Endothelial cell (in vitro differentiated cells): ENCODE results near the gene AGBL4. TPM values are rescaled to one million over a fixed set of nuclear protein-coding genes. Genes with fewer than 3 reads are reported as not detected.

Experiments
- DNase-seq: peaks from one replicate; pipeline ENCODE4 v3.0.0; 2021; ENCODE audit warnings: low spot score
- H3K27ac Mint-ChIP-seq: one replicate; pipeline ENCODE4 v1.8.0; 2021; ENCODE audit warnings: mixed read lengths, inconsistent platforms; ENCODE audit not compliant: unreplicated experiment
- H3K27me3 Mint-ChIP-seq: one replicate; pipeline ENCODE4 v1.8.0; 2021; ENCODE audit warnings: mild to moderate bottlenecking, moderate library complexity, mixed read lengths, inconsistent platforms; ENCODE audit not compliant: unreplicated experiment
- H3K36me3 Mint-ChIP-seq: one replicate; pipeline ENCODE4 v1.8.0; 2021; ENCODE audit warnings: mild to moderate bottlenecking, low read depth, mixed read lengths, inconsistent platforms; ENCODE audit not compliant: unreplicated experiment
- H3K4me1 Mint-ChIP-seq: one replicate; pipeline ENCODE4 v1.8.0; 2021; ENCODE audit warnings: mild to moderate bottlenecking, mixed read lengths, inconsistent platforms; ENCODE audit not compliant: unreplicated experiment
- H3K4me3 Mint-ChIP-seq: one replicate; pipeline ENCODE4 v1.8.0; 2021; ENCODE audit warnings: mild to moderate bottlenecking, mixed read lengths, inconsistent platforms; ENCODE audit not compliant: unreplicated experiment
- H3K9me3 Mint-ChIP-seq: one replicate; pipeline ENCODE4 v1.8.0; 2021; ENCODE audit warnings: mixed read lengths, inconsistent platforms; ENCODE audit not compliant: unreplicated experiment
- CTCF ChIP-seq: fragments of 200-600 bp; sonication (generic); IDR thresholded peaks from one replicate; pipeline ENCODE4 v1.5.0; 2021; ENCODE audit warnings: antibody characterized with exemption; ENCODE audit not compliant: unreplicated experiment
- total RNA-seq: library from RNA; stranded (reverse); fragmentation: NEBNext Ultra II Directional; extraction: Animal tissue kit (Norgen Biotek cat#: 25700); gene quantifications from one replicate; pipeline ENCODE4 v1.2.1, GENCODE V29; 2021; ENCODE audit not compliant: unreplicated experiment

The AGBL4 gene
- total RNA-seq, 1 donor from 2014 or later: 0.51 TPM

GRCh38 chr1:48753293-48753692, 1270.5 kb downstream of the AGBL4 start:
- H3K27ac Mint-ChIP-seq: no peak overlapping the region
- peaks cover 3% of the 10 kb centered on the region for H3K27me3 Mint-ChIP-seq
- H3K36me3 Mint-ChIP-seq: peaks cover 28% of the 10 kb centered on the region
- peaks cover 10% of the 10 kb centered on the region for H3K4me1 Mint-ChIP-seq
- DNase-seq: no peak
- no peaks in the 10 kb centered on the region for H3K9me3 Mint-ChIP-seq
- H3K4me3 Mint-ChIP-seq: no peak overlapping the region
- no peak for TF ChIP-seq CTCF

- peaks cover 10% of the 10 kb centered on the region for H3K4me1 Mint-ChIP-seq
- H3K9me3 Mint-ChIP-seq: no peaks in the 10 kb centered on the region
- no peak overlapping the region for H3K27ac Mint-ChIP-seq
- no peak for DNase-seq
- no peak for TF ChIP-seq CTCF
- H3K4me3 Mint-ChIP-seq: no peak overlapping the region
- peaks cover 3% of the 10 kb centered on the region for H3K27me3 Mint-ChIP-seq
- H3K36me3 Mint-ChIP-seq: peaks cover 23% of the 10 kb centered on the region
These were observed 1273.6 kb downstream of the AGBL4 start for GRCh38 chr1:48750109-48750508.

GRCh38 chr1:48749068-48749467, 1274.7 kb downstream of the AGBL4 start:
- Mint-ChIP-seq H3K27ac (no peak overlapping the region), H3K9me3 (no peaks in the 10 kb centered on the region), H3K27me3 (peaks cover 3% of the 10 kb centered on the region), H3K4me1 (peaks cover 10% of the 10 kb centered on the region), H3K4me3 (no peak overlapping the region), H3K36me3 (peaks cover 19% of the 10 kb centered on the region)
- no peak for TF ChIP-seq CTCF
- DNase-seq: no peak

- Mint-ChIP-seq H3K4me3 (no peak overlapping the region), H3K9me3 (no peaks in the 10 kb centered on the region), H3K27me3 (peaks cover 3% of the 10 kb centered on the region), H3K36me3 (peaks cover 10% of the 10 kb centered on the region), H3K27ac (no peak overlapping the region), H3K4me1 (peaks cover 13% of the 10 kb centered on the region)
- no peak for TF ChIP-seq CTCF
- no peak for DNase-seq
These were observed 1276.8 kb downstream of the AGBL4 start for GRCh38 chr1:48746906-48747305.

- H3K36me3 Mint-ChIP-seq: peaks cover 9% of the 10 kb centered on the region
- H3K27ac Mint-ChIP-seq: no peak overlapping the region
These were observed 1279.7 kb downstream of the AGBL4 start for GRCh38 chr1:48744032-48744431.

More at GRCh38 chr1:48744032-48744431, 1279.7 kb downstream of the AGBL4 start:
- H3K4me1 Mint-ChIP-seq: peaks cover 13% of the 10 kb centered on the region
- H3K27me3 Mint-ChIP-seq: peaks cover under 1% of the 10 kb centered on the region
- no peaks in the 10 kb centered on the region for H3K9me3 Mint-ChIP-seq
- no peak overlapping the region for H3K4me3 Mint-ChIP-seq
- DNase-seq: no peak
- TF ChIP-seq CTCF: no peak
